ENCODE data around the gene NCKAP5.
"Not testable (repeated sequence)": the region's sequence is repeated elsewhere in the genome, so short reads cannot be mapped to it uniquely, and the experiment has no call there.

NCKAP5 gene

GRCh38 chr2:132811148-132811915 lies 756.9 kb downstream of the NCKAP5 start:
- DNase-seq (ENCODE audit: low read depth in 2 of 2): no peak

- not testable (repeated sequence) for DNase-seq (ENCODE audit: low read depth in 2 of 2)
These were observed 758.3 kb downstream of the NCKAP5 start for GRCh38 chr2:132809962-132810361.

GRCh38 chr2:132804051-132804450 lies 764.2 kb downstream of the NCKAP5 start:
- no peak for DNase-seq (ENCODE audit: low read depth in 2 of 2)

GRCh38 chr2:132798341-132798740 lies 769.9 kb downstream of the NCKAP5 start:
- no peak for DNase-seq (ENCODE audit: low read depth in 2 of 2)

- no peak for DNase-seq (ENCODE audit: low read depth in 2 of 2)
These were observed 770.7 kb downstream of the NCKAP5 start for GRCh38 chr2:132797556-132797955.

- DNase-seq (ENCODE audit: low read depth in 2 of 2): no peak
These were observed 771.2 kb downstream of the NCKAP5 start for GRCh38 chr2:132797071-132797470.

- no peak for DNase-seq (ENCODE audit: low read depth in 2 of 2)
These were observed 773.0 kb downstream of the NCKAP5 start for GRCh38 chr2:132795220-132795619.

GRCh38 chr2:132793532-132793931 lies 774.7 kb downstream of the NCKAP5 start:
- no peak for DNase-seq (ENCODE audit: low read depth in 2 of 2)

- DNase-seq (ENCODE audit: low read depth in 2 of 2): no peak
These were observed 778.0 kb downstream of the NCKAP5 start for GRCh38 chr2:132790207-132790785.

GRCh38 chr2:132789066-132789465 lies 779.2 kb downstream of the NCKAP5 start:
- DNase-seq (ENCODE audit: low read depth in 2 of 2): no peak

- DNase-seq (ENCODE audit: low read depth in 2 of 2): no peak
These were observed 779.9 kb downstream of the NCKAP5 start for GRCh38 chr2:132788310-132788838.

GRCh38 chr2:132783883-132784282 lies 784.4 kb downstream of the NCKAP5 start:
- no peak for DNase-seq (ENCODE audit: low read depth in 2 of 2)

GRCh38 chr2:132782176-132782783 lies 786.0 kb downstream of the NCKAP5 start:
- DNase-seq (ENCODE audit: low read depth in 2 of 2): no peak

GRCh38 chr2:132780651-132781050 lies 787.6 kb downstream of the NCKAP5 start:
- DNase-seq (ENCODE audit: low read depth in 2 of 2): no peak

- DNase-seq (ENCODE audit: low read depth in 2 of 2): no peak
These were observed 789.0 kb downstream of the NCKAP5 start for GRCh38 chr2:132779206-132779721.

- DNase-seq (ENCODE audit: low read depth in 2 of 2): no peak
These were observed 792.0 kb downstream of the NCKAP5 start for GRCh38 chr2:132776287-132776686.

GRCh38 chr2:132774189-132774588 lies 794.1 kb downstream of the NCKAP5 start:
- DNase-seq (ENCODE audit: low read depth in 2 of 2): no peak

GRCh38 chr2:132773331-132773730 lies 794.9 kb downstream of the NCKAP5 start:
- DNase-seq (ENCODE audit: low read depth in 2 of 2): no peak

GRCh38 chr2:132772340-132772739 lies 795.9 kb downstream of the NCKAP5 start:
- no peak for DNase-seq (ENCODE audit: low read depth in 2 of 2)

GRCh38 chr2:132766573-132766972 lies 801.7 kb downstream of the NCKAP5 start:
- no peak for DNase-seq (ENCODE audit: low read depth in 2 of 2)

- no peak for DNase-seq (ENCODE audit: low read depth in 2 of 2)
These were observed 806.8 kb downstream of the NCKAP5 start for GRCh38 chr2:132761437-132761836.

GRCh38 chr2:132760971-132761370 lies 807.3 kb downstream of the NCKAP5 start:
- DNase-seq (ENCODE audit: low read depth in 2 of 2): no peak

- no peak for DNase-seq (ENCODE audit: low read depth in 2 of 2)
These were observed 807.9 kb downstream of the NCKAP5 start for GRCh38 chr2:132760405-132760804.

Measured in stimulated activated CD8-positive, alpha-beta memory T cell treated with anti-CD3 and anti-CD28 coated beads, Interleukin-15, amount 100 ng/mL, for 48 hours (primary cell).